Bronchus fibroblast of lung (primary cell): ENCODE results near the gene MFNG. TPM values are rescaled to one million over a fixed set of nuclear protein-coding genes. Genes with fewer than 3 reads are reported as not detected.

Source experiments
- total RNA-seq: library from RNA; depleted of rRNA; stranded (reverse); fragments of >200 nt; gene quantifications from 2 replicates; pipeline ENCODE4 v1.2.3, GENCODE V29; 2015

Gene MFNG
- total RNA-seq = 0.15 TPM in 1 of 2 replicates, not detected in the other

GRCh38 chr22:37486224-37486845 is at the start of gene MFNG:
Gene MFNG, minus strand, starts transcription at chr22:37486384. Its CDS starts 207 bp downstream, at chr22:37486177.

GRCh38 chr22:37519268-37520195 is 33.3 kb upstream of the MFNG start, which contains the start of gene CARD10:
Gene CARD10, minus strand, starts transcription at chr22:37519415. Its CDS starts 215 bp downstream, at chr22:37519200.

GRCh38 chr22:37427135-37427710 is 59.0 kb downstream of the MFNG start, which contains the start of gene ELFN2:
Gene ELFN2, minus strand, starts transcription at chr22:37427479. Its CDS starts 51,945 bp downstream, at chr22:37375534.

Other genes starting within 250 kb of the MFNG start
- 47.1 and 55.3 TPM in 2 replicates for gene RAC2, start 242.1 kb downstream of the MFNG start, total RNA-seq
- 0.15 and 0.17 TPM in 2 replicates for gene CYTH4, start 203.9 kb downstream of the MFNG start, total RNA-seq
- 1.3 TPM in 2 replicates for gene ELFN2, start 58.9 kb downstream of the MFNG start, total RNA-seq
- gene CARD10, start 33.0 kb upstream of the MFNG start, total RNA-seq = 6.4 and 8.9 TPM in 2 replicates
- gene CDC42EP1, start 74.1 kb upstream of the MFNG start, total RNA-seq = 70.0 and 73.6 TPM in 2 replicates
- gene LGALS2, start 93.7 kb upstream of the MFNG start, total RNA-seq = not detected in 2 replicates
- 34.6 and 36.3 TPM in 2 replicates for gene GGA1, start 122.5 kb upstream of the MFNG start, total RNA-seq
- gene SH3BP1, start 153.3 kb upstream of the MFNG start, total RNA-seq = 7.6 and 8.9 TPM in 2 replicates
- 14.1 and 14.9 TPM in 2 replicates for gene PDXP, start 172.3 kb upstream of the MFNG start, total RNA-seq
- 7,222 and 8,728 TPM in 2 replicates for gene LGALS1, start 189.3 kb upstream of the MFNG start, total RNA-seq
- gene NOL12, start 200.0 kb upstream of the MFNG start, total RNA-seq = 48.6 and 61.5 TPM in 2 replicates
- 85.7 and 87.7 TPM in 2 replicates for gene TRIOBP, start 210.7 kb upstream of the MFNG start, total RNA-seq